Stimulated activated CD4-positive, alpha-beta T cell treated with anti-CD3 and anti-CD28 coated beads, TNF-alpha, amount 100 ng/mL, for 1 hour (primary cell): Measurements from ENCODE around the gene MACROD1.
"Not testable (repeated sequence)": the region's sequence is repeated elsewhere in the genome, so short reads cannot be mapped to it uniquely, and the experiment has no call there.

Source experiments
- DNase-seq, 3 donors: peaks; one replicate each; pipeline ENCODE4 v3.0.0-alpha.2; 2020; ENCODE audit warnings: low read depth in 3 of 3, low spot score in 1 of 3

Gene MACROD1

DNA sequence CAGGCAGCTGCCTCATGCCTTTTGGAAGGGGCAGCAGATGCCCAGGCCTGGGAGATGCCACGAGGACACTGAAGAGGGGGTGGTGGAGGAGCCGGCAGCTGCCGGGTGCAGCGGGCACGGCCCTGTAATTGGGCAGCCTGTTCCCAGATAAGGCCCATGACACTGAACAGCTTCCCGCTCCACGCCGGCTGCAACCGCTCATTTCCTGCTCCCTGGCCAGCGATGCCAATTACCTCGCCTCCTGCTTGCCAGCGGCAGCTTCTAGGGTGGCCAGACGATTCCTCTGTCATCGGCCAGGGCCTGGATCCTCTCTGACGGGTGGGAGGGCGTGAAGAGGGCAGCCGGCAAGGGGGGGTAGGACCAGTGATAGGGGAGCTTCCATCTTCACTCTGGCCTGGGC is 107.4 kb downstream of the MACROD1 start:
- no peak for DNase-seq

DNA sequence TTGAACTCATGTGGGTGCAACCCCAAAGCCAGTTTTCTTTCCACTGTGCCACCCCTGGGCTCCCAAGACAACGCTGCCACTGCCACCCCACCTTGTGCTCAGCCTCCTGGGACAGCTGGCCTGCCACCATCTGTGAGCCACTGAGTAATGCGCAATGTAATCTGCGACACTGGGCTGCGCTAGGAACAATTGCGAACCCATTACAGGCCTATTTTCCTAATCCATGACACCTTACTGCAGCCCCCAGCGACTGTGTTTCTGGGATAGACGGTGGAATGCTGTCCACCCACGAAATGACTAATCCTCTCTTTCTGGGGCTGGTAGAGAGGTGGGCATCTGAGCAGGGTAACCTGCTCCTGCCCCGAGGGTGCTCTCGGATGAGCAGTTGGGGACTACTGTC is 108.0 kb downstream of the MACROD1 start:
- DNase-seq = no peak

DNA sequence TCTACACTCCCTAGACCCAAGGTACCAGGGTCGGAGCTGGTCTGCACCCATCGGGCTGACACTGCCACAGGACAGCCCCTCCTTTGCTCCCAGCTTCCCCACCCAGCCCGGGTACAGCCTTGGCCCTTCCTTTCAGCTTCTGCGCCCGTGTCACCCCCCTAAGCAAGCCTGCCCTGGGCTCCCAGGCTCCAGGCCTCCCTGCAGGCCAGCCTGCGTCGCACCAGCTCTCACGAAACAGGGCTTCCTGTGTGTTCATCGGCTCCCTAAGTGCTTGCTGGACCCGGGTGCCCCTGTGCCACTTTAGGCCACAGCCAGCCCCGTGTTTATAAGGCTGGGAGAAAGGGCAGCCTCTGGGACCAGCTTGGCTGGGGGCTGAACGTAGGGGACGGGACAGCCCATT is 109.1 kb downstream of the MACROD1 start:
- DNase-seq = no peak

DNA sequence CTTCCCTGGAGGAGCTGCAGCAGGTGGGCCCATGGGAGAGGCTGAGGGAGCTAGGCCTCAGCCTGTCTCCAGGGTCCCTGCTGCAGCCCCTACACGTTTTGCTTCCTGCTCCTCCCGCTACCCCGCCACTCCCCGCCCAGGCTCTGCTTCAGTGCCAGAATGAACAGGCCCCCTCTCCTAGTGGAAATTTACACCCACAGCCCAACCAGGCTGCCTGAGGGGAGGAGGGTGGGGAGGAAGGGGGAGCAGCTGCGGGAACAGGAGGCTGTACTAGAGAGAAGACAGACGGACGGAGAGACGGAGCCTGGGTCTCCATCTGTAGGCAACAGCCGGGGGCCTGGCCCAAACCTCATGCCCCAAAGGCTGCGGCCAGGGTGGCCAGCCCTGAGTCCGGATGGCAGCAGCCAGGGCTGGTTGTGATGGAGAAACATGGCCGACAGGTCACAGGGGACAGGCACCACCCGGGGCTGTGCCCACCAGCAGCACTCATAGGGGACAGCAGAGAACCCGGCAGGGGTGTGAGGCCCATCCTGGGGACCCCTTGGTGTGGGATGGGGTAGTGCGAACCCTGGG is 109.6 kb downstream of the MACROD1 start:
- DNase-seq = no peak

DNA sequence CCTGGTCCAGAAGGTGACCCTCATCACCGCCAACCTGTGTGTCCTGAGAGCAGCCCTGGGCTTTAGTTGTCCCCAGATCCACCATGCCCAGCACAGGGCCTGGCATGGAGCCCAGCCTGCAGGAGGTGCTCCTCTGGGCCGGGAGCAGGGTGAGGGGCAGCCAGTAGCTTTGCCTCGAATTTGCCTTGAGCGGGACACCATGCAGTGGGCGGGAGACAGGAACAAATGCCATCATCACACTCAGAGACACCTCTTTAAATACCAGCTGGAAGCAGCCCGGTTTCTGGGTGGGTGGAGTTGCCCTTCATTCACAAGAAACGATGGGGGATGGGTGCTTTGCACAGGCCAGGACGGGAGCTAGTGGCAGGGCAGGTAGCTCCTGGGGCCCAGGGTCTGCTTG is 110.8 kb downstream of the MACROD1 start:
- DNase-seq = no peak

DNA sequence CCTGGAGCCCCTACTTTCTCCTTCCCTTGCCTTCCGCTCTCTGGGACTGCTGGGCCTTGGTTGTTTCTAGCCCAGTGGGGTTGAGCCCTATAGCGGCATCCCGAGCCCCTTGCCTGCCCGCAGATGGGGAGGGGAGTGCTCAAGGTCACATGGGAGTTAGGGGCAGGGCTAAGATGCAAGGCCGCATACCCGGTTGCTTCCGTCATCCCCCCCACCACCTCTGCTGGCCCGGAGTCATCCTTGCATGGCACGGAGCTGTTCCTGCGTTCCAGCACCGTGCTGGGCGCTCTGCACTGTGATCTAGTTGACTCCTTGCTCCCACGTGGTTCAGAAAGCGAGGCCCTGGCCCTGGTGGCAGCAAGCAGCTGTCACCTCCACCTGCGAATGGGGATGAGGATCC is 112.2 kb downstream of the MACROD1 start:
- DNase-seq = no peak

DNA sequence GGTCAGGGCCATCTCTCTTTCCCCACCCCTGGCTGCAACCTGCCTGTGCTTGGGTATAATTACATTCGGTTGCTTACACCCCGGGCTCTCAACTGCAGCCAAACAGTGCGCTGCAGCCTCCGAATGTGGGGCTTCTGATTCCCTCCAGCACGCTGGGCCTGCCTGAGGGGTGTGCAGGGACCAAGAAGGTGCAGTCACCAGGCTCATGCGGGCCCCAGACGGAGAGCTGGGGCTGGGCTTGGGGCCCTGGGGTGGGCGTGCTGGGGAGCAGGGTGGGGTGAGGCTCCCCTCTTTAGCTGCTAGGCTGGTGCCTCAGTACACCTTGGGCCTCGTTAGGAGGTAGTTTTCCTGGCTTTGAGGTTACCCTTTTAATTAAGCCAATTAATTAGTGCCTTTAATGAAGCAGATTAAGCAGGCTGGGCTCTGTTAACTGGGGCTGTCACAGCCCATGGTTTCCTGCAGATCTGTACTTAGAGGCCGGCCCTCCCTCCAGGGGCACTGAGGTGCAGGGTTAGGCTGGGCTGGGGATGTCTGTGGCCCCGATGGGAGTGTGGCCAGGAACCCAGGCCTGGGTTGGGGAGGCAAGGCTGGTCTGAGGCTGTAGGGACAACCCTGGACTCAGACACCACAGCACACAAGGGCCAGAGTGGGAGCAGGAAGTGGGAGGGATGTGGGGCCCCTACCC is 112.8 kb downstream of the MACROD1 start:
- DNase-seq = no peak

DNA sequence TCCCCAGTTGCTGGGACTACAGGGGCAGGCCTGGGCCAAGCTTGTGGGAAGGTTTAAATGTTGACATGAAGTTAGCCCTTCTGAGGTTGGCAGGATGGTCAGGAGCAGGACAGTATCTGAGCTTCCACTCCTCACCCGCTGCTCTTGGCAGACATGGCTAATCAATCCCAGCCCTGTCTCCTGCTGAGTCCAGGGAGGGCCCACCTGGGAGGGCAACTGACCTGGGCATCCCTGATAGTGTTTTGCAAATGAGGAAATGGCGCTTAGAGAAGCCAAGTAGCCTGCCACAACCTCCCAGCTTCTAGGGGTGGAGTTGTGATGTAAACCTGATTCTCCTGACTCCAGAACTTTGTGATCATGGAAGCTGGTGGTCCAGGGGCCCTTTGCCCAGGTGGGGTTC is 113.5 kb downstream of the MACROD1 start:
- DNase-seq = no peak

DNA sequence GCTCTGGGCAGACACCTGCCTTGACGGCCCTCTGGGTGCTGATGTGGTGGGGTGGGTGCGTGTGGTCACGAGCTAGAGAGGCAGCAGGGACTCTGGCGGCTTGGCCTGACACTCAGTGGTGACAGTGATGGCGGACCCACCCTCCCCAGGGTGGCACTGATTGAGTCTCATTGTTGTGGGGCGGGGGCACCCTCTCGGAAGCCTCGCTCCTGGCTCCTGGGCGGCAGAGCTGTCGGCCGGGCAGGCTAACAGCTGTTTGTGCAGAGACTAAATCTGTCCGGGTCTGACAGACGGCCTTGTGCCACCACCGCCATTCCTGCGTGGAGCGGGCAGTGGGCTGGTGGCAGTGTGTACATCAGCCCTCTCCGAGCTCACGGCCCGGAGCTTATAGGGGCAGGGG is 114.6 kb downstream of the MACROD1 start:
- DNase-seq = no peak

DNA sequence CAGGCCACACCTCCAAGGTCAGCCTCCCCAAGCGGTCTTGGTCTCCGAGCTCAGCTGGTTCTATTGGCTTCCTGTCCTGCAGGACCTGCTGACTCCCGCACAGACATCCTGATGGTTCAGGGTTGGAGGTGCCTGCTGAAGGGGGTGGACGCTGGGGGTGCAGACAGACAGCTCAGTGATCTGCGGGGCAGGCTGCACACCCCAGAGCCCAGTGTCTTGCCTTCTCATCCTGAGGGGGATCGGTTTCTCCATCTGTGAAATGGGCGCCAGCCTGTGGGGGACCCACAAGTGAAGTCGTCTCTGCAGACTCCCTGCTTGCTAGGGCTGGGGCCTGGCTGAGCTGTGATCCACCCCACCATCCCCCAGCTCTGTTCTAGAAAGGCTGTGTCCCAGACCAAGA is 116.4 kb downstream of the MACROD1 start:
- no peak for DNase-seq

DNA sequence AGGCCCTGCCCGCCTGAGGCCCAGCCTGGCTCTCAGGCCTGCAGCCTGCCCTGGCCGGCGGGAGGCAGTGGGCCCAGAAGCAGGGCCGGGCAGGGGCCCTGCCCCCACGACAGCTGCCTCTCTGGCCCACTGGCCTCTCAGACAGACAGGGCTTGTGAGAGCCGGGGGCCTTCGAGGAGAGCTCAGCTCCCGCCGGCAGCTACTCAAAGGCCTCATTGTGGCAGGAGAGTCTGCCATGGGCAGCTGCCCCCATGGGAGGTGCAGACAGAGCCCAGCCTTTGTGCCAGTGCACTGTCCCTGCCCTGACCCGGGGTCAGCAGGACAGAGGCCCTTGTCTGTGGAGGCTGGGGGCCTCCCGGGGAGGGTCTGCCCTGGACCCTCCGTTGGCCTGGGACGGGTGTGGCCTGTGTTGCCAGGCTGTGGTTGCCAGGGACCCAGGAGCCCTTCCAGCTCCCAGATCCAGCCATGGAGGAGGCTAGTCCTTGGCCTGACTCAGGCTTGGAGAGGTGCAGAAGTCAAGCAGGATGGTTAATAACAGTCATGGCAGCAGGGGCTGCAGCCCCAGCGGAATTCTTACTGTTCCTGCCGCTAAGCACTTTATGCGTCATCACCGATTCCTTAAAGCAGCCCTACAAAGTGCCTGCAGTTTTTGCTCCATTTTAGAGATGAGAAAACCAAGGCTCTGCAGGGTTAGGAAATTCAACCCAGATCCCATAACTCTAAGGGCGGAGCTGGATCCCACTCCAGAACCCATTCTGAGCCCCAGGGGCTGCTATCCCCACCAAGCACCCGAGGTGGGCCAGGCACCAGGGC is 117.7 kb downstream of the MACROD1 start:
- no peak for DNase-seq

DNA sequence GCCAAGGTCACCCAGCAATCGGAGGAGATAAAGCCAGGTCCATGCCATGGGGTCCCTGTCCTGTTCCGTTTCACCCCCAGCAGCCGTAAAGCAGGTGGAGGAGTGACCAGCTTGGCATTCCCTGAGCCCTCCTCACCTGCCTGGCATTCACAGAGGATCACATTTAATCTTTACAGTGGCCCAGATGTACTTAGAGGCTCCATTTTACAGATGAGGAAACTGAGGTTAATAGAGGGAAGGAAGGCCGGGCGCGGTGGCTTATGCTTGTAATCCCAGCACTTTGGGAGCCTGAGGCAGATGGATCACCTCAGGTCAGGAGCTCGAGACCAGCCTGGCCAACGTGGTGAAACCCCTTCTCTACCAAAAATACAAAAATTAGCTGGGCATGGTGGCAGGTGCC is 118.5 kb downstream of the MACROD1 start:
- DNase-seq = not testable (repeated sequence)

DNA sequence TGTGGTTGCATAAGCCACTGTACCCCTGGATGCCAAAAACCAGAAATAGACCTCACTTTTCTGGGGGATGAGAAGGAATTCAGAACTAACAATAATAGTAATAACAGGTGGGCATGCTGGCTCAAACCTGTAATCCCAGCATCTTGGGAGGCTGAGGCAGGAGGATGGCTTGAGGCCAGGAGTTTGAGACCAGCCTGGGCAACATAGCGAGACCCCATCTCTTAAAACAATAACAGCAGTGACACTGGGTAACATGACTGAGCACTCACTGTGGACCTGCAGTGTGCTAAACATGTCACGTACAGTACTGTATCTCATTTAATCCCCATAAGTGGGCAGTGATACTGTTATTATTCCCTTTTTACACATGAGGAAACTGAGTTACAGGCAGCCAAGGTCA is 120.2 kb downstream of the MACROD1 start:
- DNase-seq = no peak

DNA sequence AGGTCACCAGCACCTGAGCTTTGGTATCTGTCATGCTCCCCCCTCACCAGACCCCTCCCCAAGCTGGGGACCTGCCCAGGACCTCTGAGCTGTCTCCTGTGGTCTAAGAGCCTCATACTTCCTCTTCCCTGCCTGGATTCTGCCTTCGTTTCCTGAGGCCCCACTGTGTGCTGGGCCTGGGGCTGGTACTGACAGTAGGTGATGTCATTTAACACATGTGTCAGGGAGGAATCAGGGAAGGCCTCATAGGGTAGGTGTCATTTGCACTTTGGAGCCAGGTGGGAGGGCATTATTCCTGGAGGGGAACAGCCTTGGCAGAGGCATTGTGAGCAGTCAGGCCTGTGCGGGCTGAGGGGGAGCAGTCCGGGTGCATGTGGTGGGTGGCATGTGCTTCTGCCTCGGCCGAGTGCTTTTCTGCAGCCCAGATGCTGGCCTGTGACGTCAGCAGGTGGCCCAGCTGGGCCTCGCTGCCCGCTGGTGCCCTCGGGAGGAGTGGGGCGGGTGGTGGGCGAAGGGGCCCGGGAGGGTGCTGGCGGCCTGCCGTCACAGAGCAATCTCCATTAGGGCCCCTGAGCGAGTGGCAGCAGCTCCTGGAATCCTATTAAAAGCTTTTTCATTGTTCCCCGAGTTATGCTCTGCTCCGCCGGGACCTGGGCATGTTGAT is 121.1 kb downstream of the MACROD1 start:
- no peak for DNase-seq

DNA sequence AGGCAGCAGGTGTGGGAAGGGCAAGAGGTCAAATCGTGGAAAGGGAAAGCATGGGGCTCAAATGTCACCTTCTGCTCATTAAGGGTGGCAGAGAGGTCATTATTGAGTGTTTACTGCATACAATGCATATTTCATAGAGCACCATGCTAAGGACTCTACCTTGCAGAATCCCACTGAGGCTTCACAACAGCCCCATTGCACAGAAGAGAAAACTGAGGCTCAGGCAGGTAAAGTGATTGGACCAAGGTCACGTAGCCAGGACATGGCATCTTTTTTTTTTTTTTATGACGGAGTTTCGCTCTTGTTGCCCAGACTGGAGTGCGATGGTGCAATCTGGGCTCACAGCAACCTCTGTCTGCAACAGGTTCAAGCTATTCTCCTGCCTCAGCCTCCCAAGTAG is 122.4 kb downstream of the MACROD1 start:
- DNase-seq = no peak

DNA sequence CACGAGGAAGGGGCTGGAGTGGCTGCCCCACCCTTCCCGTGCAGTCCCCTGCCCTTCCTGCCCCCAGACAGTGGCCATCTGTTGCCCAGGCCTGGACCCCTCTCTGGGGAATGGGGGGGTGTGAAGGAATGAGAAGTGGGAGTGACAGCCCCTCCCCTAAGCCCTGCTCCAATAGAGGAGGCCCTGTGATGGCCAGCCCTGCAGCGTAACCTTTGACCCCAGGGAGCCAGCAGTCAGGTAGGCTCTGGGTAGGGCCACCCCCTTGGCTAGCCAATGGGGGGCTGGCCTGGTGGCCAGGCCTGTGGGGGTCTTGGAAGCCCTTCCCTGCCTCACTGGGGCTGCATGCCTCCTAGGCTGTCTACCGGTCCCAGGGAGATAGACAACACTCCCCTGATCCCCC is 123.6 kb downstream of the MACROD1 start:
- DNase-seq = no peak

DNA sequence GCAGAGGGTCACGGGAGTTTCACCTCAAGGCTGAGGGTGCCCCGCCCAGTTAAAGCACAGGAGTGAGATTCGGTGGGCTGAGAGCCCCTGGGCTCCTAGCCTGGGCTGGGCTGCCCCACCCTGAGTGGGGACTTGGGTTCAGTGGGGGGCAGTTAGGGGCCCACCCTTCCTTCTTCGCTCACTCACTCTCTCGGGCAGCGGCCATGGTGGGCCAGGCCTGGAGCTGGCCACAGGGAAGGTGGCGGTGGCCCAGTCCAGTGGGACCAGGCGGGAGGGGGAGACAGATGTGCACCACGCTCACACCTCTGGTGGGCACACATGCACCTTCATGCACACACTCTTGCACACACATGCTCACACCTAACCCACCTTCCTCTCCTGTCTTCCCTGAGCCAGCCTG is 124.1 kb downstream of the MACROD1 start:
- no peak for DNase-seq

DNA sequence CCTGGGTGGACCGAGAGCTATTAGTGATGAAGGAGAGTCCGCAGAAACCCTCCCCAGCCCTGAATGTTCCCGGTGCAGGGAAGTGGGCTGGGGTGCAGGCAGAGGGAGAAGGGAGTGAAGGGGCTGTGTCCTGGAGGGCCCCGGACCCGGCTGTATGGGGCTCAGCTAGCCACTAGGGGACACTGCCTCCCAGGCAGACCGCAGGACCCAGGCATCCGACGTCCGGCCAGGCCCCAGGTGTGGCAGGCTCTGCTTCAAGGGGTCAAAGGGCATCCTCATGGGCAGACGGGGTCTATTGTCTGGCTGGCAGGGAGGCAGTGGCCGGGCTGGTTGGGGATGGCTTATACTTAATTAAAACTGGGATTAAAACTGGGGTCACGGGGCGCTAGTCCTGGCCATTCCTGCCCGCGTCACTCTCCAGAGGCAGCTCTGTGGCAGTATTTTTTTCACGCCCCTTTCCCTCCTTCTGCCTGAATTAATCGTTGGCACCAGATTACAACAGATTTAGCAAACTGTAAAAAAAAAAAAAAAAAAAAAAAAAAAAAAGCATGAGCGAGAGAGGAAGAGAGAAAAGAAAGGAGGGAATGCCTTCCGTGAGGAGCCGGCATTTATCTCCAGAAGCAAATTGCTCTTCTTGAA is 125.1 kb downstream of the MACROD1 start:
- no peak for DNase-seq

DNA sequence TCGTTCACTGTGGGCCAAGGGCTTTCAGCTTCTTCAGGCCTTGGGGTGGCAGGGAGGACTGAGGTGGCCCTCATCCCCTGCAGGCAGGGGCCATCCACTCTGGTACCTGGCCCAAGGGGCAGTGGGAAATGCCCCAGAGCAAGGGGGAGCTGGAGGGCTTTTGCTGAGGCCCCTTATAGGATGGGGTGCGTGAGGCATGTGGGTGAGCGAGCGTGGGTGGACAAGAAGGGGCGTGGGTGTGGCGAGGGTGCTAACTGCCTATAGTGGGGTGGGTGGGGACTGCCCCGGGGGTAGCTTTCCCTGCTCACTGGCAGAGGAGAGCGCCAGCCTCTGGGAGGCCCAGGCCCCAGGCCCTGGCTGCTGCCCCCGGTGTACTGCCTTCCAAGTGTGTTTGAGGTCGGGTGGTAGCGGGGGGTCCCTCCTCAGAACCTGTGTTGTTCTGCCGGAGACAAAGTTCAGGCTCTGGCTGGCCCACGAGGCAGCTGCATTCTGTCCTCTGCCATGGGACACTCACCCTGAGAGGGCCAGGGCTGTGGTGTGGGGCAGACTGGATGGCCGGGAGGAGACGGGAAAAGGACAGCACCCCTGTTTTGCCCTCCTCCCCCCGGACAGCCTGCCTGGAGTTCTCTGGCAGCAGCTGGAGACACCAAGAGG is 126.8 kb downstream of the MACROD1 start:
- no peak for DNase-seq

DNA sequence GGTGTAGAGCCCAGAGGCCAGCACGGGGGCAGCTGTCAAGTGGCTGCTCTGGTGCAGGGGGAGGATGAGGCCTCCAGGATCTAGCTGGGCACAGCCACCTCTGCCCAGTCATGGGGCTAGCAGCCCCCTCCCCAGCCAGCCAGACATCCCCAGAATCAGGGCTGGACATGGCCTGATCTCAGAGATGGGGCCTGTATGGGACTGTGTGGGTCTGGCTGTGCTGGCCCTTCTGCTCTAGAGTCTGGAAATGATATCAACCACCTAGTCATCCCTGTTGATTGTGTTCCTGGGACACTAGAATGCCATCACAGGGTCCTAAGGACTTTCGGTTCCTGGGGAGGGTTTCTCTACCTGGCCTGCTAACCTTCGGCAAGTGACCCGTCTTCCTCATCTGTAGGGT is 127.4 kb downstream of the MACROD1 start:
- DNase-seq = no peak

DNA sequence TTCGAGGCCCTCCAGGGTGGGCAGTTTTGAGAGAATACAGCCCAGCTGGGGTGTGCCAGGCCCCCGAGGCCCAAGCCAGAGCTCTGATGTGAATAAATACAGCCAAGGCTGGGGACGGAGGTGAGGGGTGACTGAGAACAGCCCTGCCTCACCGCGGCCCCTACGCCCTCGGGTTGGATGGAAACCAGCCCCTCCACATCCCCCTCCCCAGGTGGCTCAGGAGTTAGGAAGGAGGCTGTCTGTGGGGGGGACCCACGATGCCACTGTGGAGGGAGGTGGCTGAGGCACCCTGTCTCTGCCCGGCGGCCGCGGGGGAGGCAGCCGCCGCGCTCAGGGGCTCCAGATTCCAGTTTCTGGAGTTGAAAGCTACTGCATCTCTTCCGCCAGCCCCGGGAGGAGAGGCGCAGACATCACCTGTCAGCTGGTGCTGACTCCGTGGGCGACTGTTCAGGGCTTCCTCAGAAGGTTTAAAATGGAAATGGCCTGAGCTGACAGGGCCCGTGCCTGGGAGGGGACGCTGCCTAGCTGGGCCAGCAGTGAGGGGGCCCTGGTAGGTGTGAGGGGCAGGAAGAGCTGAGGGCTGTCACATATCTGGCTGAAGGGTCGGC is 128.8 kb downstream of the MACROD1 start:
- no peak for DNase-seq
